NCI-H187 treated with DMSO at 0.1 percent for 48 hours (cell line): ENCODE data around the gene UGCG.

Experiments used
- DNase-seq: peaks from one replicate; lab custom pipeline; 2025; lab: John Stamatoyannopoulos, UW

The UGCG gene

GRCh38 chr9:111984086-111984802, 87.6 kb downstream of the UGCG start:
- DNase-seq, result no peak
